Activated CD4-positive, alpha-beta memory T cell treated with anti-CD3 and anti-CD28 coated beads, Interleukin-2, amount 10 ng/mL, durations not matched to agents 7 days and 5 days (primary cell): Measurements from ENCODE around the gene SBSN. TPM values are rescaled to one million over a fixed set of nuclear protein-coding genes. Genes with fewer than 3 reads are reported as not detected.

Experiments used
- CTCF ChIA-PET: fragments of 350-600 bp; sonication (Branson Sonifier 250); formaldehyde crosslinking; loops from one replicate; lab custom pipeline; 2021; ENCODE audit warnings: antibody characterized with exemption, inconsistent platforms; lab: Charles Lee
- POLR2A ChIA-PET: fragments of 350-600 bp; sonication (Branson Sonifier 250); formaldehyde crosslinking; loops from one replicate; lab custom pipeline; 2021; ENCODE audit warnings: antibody characterized with exemption; lab: Charles Lee
- DNase-seq: peaks from one replicate; pipeline ENCODE4 v3.0.0-alpha.2; 2020
- H3K27ac Mint-ChIP-seq: one replicate; pipeline ENCODE4 v1.8.0; 2021; ENCODE audit warnings: mild to moderate bottlenecking, mixed read lengths
- H3K27me3 Mint-ChIP-seq: one replicate; pipeline ENCODE4 v1.8.0; 2021; ENCODE audit warnings: mixed read lengths
- H3K36me3 Mint-ChIP-seq: one replicate; pipeline ENCODE4 v1.8.0; 2021; ENCODE audit warnings: low read depth, mixed read lengths
- H3K4me1 Mint-ChIP-seq: one replicate; pipeline ENCODE4 v1.8.0; 2021; ENCODE audit warnings: mixed read lengths
- H3K4me3 Mint-ChIP-seq: one replicate; pipeline ENCODE4 v1.8.0; 2021; ENCODE audit warnings: mild to moderate bottlenecking, mixed read lengths
- H3K9me3 Mint-ChIP-seq: one replicate; pipeline ENCODE4 v1.8.0; 2021; ENCODE audit warnings: mixed read lengths
- total RNA-seq, 2 experiments: library from RNA; stranded (reverse); gene quantifications; one replicate each; pipeline ENCODE4 v1.2.3, GENCODE V29; 2021

SBSN gene
- total RNA-seq, 2 experiments from 2014 or later, result not detected

DNA sequence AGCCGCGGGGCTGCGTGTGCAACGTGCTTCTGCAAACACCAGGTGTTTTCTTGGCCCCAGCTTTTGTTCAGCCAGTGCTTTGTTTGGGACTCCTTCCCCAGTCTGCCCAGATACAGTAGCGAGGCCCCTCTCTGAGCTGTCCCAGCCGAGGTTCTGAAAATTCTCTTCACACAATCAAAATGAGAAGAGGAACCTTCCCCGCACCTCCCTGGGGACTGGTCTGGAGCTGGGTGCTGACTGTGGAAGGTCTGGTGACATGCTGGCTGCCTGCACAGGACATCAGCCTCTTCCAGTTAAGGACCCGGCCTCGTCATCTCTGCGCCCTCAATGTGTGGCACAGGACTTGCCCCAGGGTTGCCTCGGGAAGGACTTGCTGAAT, 31.2 kb upstream of the SBSN start:
- DNase-seq, result no peak
- H3K4me1 Mint-ChIP-seq, result peaks cover 8% of the 10 kb centered on the region
- peaks cover 43% of the 10 kb centered on the region for H3K27me3 Mint-ChIP-seq
- H3K36me3 Mint-ChIP-seq, result no peaks in the 10 kb centered on the region
- CTCF ChIA-PET, result no interaction called here
- H3K4me3 Mint-ChIP-seq, result no peak overlapping the region
- H3K9me3 Mint-ChIP-seq, result no peaks in the 10 kb centered on the region
- no peak overlapping the region for H3K27ac Mint-ChIP-seq
- POLR2A ChIA-PET, result no interaction called here

DNA sequence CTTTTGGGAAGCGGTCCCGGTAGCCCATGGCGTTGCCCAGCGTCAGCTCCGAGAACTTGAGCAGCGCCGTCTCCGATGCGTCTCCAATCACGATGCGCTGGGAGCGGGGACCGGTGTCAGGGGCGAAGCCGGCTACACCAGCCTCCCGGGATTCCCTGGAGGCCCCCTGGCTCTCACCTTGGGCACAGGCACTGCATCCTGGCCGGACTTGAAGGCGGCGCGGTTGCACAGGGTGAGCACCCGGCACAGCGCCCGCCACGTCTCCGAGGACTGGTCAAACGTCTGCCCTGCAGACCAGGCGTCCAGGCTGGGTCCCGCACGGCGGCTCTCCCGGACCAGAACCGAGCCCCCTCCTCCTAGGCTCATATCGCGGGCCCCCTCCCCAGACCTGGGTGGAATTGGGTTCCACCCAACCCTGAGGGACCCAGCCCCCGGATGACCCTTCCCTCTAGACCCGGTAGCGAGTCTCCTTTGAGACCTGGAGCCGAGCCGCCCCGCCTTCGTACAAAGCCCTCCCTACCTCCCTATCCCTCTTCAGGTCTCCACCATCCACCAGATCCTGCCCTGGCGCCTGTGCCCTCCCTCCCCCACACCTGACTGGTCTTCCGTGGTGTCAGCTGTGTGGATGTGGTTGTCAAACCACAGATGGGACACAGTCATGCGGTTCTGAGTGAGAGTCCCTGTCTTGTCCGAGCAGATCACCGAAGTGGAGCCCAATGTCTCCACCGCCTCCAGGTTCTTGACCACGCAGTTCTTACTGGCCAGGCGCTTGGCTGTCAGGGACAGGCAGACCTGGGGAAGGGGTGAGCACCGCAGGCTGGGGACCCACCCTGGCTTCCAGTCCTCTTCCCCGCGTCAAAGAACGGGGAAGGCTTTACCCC, 30.5 kb upstream of the SBSN start:
- POLR2A ChIA-PET, result interaction anchor here (1.1 kb wide), 1 partner anchor 26 kb away, joined by 3 read pairs; no protein-coding TSS in a partner anchor
- H3K27me3 Mint-ChIP-seq, result peaks cover 43% of the 10 kb centered on the region
- DNase-seq, result no peak
- H3K4me3 Mint-ChIP-seq, result no peak overlapping the region
- H3K36me3 Mint-ChIP-seq, result no peaks in the 10 kb centered on the region
- no peaks in the 10 kb centered on the region for H3K9me3 Mint-ChIP-seq
- no peak overlapping the region for H3K27ac Mint-ChIP-seq
- CTCF ChIA-PET, result interaction anchor here (0.7 to 3.2 kb wide), 3 partner anchors 11 to 50 kb away, joined by 3 to 18 read pairs (median 4); no protein-coding TSS in a partner anchor
- peaks cover 8% of the 10 kb centered on the region for H3K4me1 Mint-ChIP-seq

DNA sequence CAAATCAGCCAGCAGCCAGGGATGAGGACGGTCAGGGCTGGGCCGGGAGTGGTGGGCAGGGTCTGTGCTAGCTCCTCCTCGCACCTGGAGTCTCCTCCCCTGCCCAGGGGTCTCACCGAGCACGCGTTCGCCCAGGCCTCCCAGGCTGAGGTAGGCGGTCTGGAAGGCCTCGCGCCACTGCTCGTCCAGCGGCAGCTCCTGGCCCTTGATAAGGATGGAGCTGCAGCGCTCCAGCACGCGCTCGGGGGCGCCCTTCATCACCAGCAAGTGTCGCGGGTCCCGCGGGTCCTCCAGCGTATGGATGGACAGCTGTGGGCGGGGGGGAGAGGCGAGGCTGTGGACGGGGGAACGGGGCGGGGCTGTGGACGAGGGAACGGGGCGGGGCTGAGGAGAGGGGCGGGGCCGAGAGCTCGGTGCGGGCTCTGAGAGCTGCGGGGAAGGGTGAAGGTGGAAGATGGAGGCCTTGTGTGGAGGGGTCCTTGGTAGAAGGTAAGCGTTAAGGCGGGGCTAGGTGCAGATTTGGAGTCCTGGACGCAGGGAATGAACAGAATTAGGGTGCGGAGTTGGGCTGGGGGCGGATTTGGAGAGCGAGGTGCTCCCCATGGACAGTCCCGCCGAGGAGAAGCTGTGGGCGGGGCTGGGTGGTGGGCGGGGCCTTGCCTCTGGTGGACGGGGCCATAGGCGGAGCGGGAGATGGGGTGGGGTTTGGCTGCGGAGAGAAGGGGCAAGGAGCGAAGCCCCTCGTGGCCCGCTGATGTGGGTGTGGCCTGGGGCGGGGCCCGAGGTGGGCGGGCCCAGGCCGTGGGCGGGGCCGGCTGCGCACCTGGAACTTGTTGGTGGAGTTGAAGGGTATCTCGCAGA, 29.7 kb upstream of the SBSN start:
- CTCF ChIA-PET, result interaction anchor here (0.6 to 3.2 kb wide), 5 partner anchors 10 to 262 kb away, joined by 3 to 18 read pairs (median 3); no protein-coding TSS in a partner anchor
- no peaks in the 10 kb centered on the region for H3K9me3 Mint-ChIP-seq
- H3K27ac Mint-ChIP-seq, result no peak overlapping the region
- H3K27me3 Mint-ChIP-seq, result peaks cover 46% of the 10 kb centered on the region
- peaks cover 8% of the 10 kb centered on the region for H3K4me1 Mint-ChIP-seq
- no peaks in the 10 kb centered on the region for H3K36me3 Mint-ChIP-seq
- peak; percentile 49 for DNase-seq
- POLR2A ChIA-PET, result interaction anchor here (1.0 to 1.1 kb wide), 2 partner anchors 9 to 27 kb away, joined by 3 read pairs; no protein-coding TSS in a partner anchor
- H3K4me3 Mint-ChIP-seq, result peak overlapping the region; percentile 31

DNA sequence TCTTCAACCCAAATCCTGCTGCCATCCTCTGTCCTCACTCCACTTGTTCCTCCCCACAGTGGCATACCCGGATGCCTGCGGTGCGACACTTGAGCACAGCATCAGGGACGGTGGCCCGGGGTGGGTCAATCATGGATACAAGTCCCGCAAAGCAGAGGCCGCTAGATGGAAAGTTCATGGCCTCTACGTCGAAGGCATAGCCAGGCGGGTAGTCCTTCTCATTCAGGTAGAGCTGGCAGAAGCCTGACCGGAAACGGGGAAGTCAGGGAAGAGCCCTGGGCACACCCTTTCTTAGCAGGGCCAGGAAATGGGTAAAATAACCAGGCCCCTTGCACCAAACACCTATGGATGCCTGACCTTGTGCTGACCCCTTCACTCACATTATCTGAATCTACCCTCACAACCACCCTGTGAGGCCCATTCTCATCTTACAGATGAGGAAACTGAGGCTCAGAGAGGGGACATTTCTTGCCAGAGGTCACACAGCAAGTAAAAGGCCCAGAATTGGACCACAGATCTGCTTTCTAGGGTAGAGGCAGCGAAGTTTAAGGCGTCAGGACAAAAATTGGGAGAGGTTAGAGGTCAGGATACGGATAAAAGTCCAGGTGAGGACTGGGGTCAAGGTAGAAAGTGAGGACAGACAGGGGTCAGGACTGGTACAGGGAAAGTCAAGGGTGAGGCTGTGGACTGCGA, 28.9 kb upstream of the SBSN start:
- ChIA-PET CTCF (interaction anchor here (1.0 to 3.2 kb wide), 3 partner anchors 9 to 35 kb away, joined by 3 to 18 read pairs (median 4); no protein-coding TSS in a partner anchor), POLR2A (interaction anchor here (1.0 kb wide), 1 partner anchor 9 kb away, joined by 3 read pairs; no protein-coding TSS in a partner anchor)
- no peak overlapping the region for H3K4me3 Mint-ChIP-seq
- no peak overlapping the region for H3K27ac Mint-ChIP-seq
- peaks cover 8% of the 10 kb centered on the region for H3K4me1 Mint-ChIP-seq
- peaks cover 42% of the 10 kb centered on the region for H3K27me3 Mint-ChIP-seq
- H3K9me3 Mint-ChIP-seq, result no peaks in the 10 kb centered on the region
- no peak for DNase-seq
- H3K36me3 Mint-ChIP-seq, result no peaks in the 10 kb centered on the region

DNA sequence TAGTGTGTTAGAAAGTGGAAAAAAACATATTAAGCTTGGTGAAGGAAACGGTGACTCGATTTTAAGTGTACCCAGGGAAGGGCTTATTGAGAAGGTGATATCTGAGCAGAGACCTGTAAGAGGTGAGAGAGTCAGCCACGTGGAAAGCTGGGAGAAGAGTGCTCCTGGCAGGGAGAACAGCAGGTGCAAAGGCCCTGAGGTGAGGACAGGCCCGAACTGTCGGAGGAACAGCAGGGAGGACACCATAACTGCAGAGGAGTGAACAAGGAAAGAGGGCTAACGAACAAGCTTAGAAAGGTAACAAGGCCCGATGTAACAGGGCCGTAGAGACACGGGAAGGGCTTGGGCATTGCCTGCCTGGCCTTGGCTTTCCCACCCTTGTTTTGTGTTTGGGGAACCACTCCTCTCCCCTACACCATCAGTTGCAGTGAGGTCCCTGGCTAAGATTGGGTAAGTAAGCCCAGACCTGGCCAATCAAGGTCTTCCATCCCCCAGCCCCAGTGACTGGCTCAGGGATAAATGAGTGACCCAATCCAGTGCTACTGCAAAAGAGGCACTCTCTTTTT, 28.0 kb upstream of the SBSN start:
- POLR2A ChIA-PET, result interaction anchor here (0.8 kb wide), 1 partner anchor 11 kb away, joined by 3 read pairs; no protein-coding TSS in a partner anchor
- Mint-ChIP-seq H3K9me3 (no peaks in the 10 kb centered on the region), H3K4me1 (peaks cover 8% of the 10 kb centered on the region), H3K27ac (no peak overlapping the region), H3K27me3 (peaks cover 36% of the 10 kb centered on the region), H3K4me3 (no peak overlapping the region), H3K36me3 (no peaks in the 10 kb centered on the region)
- no peak for DNase-seq
- CTCF ChIA-PET, result interaction anchor here (3.2 kb wide), 1 partner anchor 8 kb away, joined by 18 read pairs; no protein-coding TSS in a partner anchor

DNA sequence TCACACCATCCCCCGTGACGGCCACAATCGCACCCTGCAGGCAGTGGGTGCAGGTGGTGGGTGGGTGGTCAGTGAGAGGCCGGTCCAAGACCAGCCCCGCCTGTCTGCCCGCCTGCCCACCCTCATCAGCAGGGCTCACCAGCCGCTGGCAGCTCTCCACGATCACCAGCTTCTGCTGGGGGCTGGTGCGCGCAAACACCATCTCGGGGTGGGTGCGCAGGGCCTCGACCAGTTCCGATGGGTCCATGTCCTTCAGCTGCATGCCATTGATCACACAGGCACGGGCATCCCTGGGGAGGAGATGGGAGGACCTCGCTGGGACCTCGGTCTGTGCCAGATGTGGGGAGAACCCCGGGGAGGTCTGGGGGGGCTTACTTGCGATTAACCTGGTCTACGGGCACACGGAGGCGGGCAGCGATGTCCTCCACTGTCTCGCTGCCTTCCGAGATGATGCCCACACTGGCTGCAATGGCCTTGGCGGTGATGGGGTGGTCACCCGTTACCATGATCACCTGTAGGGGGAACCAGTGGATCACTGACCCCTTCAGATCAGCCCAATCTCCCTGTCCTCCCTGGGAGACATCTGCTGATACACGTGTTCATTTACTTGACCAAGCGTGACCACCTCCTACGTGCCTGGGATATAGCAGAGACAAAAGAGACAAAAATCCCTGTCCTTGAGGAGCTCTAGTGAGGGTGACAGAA, 27.3 kb upstream of the SBSN start:
- Mint-ChIP-seq H3K4me1 (peaks cover 8% of the 10 kb centered on the region), H3K27ac (no peak overlapping the region), H3K4me3 (no peak overlapping the region), H3K27me3 (peaks cover 31% of the 10 kb centered on the region), H3K9me3 (no peaks in the 10 kb centered on the region), H3K36me3 (no peaks in the 10 kb centered on the region)
- ChIA-PET CTCF (interaction anchor here (3.2 kb wide), 1 partner anchor 8 kb away, joined by 18 read pairs; no protein-coding TSS in a partner anchor), POLR2A (interaction anchor here (0.8 kb wide), 1 partner anchor 11 kb away, joined by 3 read pairs; no protein-coding TSS in a partner anchor)
- DNase-seq, result no peak

DNA sequence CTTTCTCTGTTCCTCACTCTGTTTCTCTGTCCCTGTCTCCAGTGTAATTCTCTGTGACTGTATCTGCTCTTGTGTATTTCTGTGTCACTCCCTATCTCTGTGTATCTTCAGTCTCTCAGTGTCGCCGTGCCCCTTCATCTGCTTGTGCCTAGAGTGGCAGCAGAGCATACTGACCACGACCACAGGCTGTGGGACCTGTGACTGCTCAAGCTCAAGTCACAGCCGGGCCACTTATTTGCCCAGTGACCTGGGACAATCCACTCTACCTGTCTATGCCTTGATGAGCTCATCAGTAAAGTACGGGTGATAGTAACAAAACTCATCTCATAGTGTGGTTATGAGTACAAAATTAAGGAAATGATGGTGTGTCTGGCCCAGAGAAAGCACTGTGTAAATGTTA, 26.0 kb upstream of the SBSN start:
- Mint-ChIP-seq H3K36me3 (peaks cover 2% of the 10 kb centered on the region), H3K27ac (no peak overlapping the region), H3K4me1 (peaks cover 11% of the 10 kb centered on the region), H3K27me3 (peaks cover 21% of the 10 kb centered on the region), H3K4me3 (no peak overlapping the region), H3K9me3 (no peaks in the 10 kb centered on the region)
- CTCF ChIA-PET, result no interaction called here
- DNase-seq, result no peak
- POLR2A ChIA-PET, result no interaction called here

DNA sequence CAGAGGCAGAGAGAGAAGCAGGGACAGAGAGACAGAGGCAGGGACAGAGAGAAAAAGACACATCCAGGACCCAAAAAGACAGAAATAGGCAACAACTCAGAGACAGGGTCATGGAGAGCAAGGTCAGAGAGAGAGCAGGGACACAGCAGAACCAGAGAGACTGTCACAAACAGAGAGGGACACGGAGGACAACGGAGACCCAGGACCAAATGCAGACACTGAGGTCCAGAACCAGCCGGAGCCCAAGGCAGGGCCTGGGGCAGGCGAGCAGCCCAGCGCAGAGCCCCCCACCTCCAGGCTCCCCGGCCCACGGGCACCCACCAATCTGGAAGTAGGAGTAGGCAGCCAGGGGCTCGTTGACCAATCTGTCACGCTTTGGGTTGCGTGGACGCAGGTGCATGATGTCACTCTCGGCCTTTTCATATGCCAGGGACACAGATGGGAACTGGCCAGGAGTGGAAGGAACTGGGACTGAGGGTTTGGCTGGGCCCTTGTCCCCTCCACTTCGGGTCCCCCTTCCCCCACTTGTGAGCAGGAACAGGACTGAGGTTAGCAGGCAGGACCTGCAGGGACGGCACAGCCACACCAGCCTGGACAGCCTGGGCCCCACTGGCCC, 25.4 kb upstream of the SBSN start:
- Mint-ChIP-seq H3K4me1 (peaks cover 10% of the 10 kb centered on the region), H3K27ac (no peak overlapping the region), H3K36me3 (peaks cover 3% of the 10 kb centered on the region), H3K9me3 (no peaks in the 10 kb centered on the region), H3K27me3 (peaks cover 16% of the 10 kb centered on the region), H3K4me3 (no peak overlapping the region)
- no peak for DNase-seq
- ChIA-PET CTCF (no interaction called here), POLR2A (no interaction called here)

DNA sequence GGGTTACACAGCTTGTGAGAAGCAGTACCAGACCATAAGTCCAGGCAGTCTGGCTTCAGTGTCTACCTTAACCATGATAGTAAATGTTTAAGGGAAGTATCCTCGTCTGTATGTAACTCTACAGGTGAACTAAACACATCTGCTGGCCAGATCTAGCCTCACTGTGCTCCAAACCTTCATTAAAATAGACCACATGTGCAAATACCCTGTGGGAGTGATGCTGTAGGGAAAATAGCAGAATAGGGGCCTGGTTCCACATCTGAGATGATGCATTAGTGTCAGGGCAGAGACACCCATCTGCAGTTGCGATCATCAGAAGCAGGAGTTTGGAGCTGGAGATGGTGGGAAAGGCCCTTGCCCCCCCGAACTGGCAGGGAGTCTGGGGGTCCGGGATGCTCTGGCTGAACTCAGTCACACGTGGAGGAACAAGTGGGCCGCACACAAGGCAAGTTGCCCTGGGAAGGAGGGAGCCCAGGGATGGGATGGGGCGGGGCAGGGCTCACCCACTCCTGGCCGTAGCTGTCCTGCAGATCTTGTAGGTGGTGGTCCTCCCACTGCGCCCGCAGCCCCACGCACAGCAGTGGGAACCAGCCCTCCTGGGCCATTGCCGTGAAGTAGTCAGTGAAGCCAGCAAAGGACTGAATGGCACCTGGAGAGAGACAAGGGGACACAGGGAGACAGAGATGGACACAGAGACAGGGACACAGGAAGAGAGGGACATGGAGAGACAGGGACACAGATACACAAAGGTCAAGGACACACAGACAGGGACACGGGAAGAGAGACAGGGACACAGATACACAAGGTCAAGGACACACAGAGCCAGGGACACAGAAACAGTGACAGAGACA, 24.6 kb upstream of the SBSN start:
- no peak overlapping the region for H3K27ac Mint-ChIP-seq
- ChIA-PET CTCF (interaction anchor here (1.1 kb wide), 2 partner anchors 15 to 40 kb away, joined by 3 to 4 read pairs; no protein-coding TSS in a partner anchor), POLR2A (no interaction called here)
- H3K4me3 Mint-ChIP-seq, result no peak overlapping the region
- no peaks in the 10 kb centered on the region for H3K9me3 Mint-ChIP-seq
- H3K27me3 Mint-ChIP-seq, result peaks cover 14% of the 10 kb centered on the region
- no peak for DNase-seq
- H3K4me1 Mint-ChIP-seq, result peaks cover 8% of the 10 kb centered on the region
- peaks cover 3% of the 10 kb centered on the region for H3K36me3 Mint-ChIP-seq

DNA sequence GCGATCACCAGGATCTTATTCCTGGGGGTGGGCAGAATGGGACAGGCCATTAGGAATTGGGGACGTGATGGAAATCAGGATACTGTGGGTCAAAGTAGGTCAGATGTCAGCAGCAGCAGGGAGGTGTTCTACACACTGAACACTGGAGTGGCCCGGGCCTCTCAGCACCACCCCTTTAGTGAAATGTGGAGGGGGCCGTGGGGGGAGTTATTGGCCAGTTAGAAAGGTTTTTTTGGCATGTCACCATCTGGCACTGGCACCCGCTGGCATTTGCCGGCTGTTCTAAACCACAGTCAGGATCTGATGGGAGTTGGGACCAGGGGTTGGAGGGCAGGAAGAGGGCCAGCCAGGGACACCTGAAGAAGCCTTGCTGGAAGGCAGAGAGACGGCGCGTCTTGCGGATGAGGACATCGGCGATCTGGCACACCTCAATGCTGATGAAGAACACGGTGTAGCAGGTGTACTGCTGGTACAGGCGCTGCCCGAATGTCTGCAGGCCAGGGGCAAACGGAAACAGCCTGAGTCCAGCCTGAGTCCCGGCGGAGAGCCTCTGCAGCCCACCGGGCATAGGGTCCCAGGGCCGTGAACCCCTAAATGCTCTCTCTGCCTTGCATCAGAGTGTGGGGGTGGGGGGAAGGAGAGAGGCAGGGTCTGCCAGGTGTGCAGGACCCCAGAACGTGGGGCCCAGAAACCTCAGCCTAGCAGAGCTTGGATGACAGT, 23.1 kb upstream of the SBSN start:
- POLR2A ChIA-PET, result interaction anchor here (0.6 kb wide), 1 partner anchor 88 kb away, joined by 3 read pairs; no protein-coding TSS in a partner anchor
- no peak overlapping the region for H3K27ac Mint-ChIP-seq
- DNase-seq, result no peak
- H3K9me3 Mint-ChIP-seq, result no peaks in the 10 kb centered on the region
- peaks cover 8% of the 10 kb centered on the region for H3K27me3 Mint-ChIP-seq
- H3K4me1 Mint-ChIP-seq, result peaks cover 18% of the 10 kb centered on the region
- CTCF ChIA-PET, result interaction anchor here (1.1 kb wide), 1 partner anchor 41 kb away, joined by 3 read pairs; no protein-coding TSS in a partner anchor
- H3K4me3 Mint-ChIP-seq, result no peak overlapping the region
- peaks cover 3% of the 10 kb centered on the region for H3K36me3 Mint-ChIP-seq
